ENCODE measurements around the gene GRID1. TPM values are rescaled to one million over a fixed set of nuclear protein-coding genes. Genes with fewer than 3 reads are reported as not detected.

GRID1 gene
- total RNA-seq, 1 donor from 2014 or later = 0.75 TPM

DNA sequence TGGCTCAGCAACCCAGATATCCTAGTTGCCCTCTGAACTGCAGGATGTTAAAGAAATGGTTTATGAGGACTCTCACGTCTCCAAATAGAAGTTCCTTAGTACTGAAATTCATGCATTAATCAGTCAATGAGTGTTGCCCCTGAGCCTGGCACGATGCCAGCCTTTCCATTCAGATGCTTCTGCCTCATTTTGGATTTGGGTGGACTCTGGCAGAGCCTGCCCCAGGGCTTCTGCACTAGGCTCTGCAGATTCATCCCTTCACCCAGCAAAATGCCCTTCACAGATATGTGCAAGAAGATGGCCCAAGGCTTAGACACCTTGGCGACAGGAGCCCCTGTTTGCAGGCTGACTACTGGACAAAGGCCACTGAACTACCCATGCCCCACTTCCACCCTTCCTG, 747.8 kb downstream of the GRID1 start:
- Mint-ChIP-seq H3K27ac (ENCODE audit: unreplicated experiment) (no peak overlapping the region), H3K36me3 (ENCODE audit: low read depth, unreplicated experiment) (peaks cover 2% of the 10 kb centered on the region), H3K27me3 (ENCODE audit: low read depth, unreplicated experiment) (peaks cover 8% of the 10 kb centered on the region), H3K9me3 (ENCODE audit: unreplicated experiment) (peaks cover 5% of the 10 kb centered on the region), H3K4me3 (ENCODE audit: unreplicated experiment) (no peak overlapping the region), H3K4me1 (ENCODE audit: low read depth, unreplicated experiment) (no peaks in the 10 kb centered on the region)
- Histone ChIP-seq H3K36me3 (ENCODE audit: insufficient read depth, low read length) (no peaks in the 10 kb centered on the region), H3K4me1 (ENCODE audit: insufficient read depth, low read length) (no peaks in the 10 kb centered on the region), H4K20me1 (ENCODE audit: insufficient read depth, low read length) (no peaks in the 10 kb centered on the region), H3K9ac (ENCODE audit: low read length) (no peak overlapping the region), H2AFZ (ENCODE audit: low read depth, low read length) (no peak overlapping the region), H3K79me2 (ENCODE audit: insufficient read depth, low read length) (no peaks in the 10 kb centered on the region), H3K4me3 (ENCODE audit: insufficient read depth, low read depth, low read length) (no peak overlapping the region), H3K27ac (ENCODE audit: low read depth, low read length) (no peak overlapping the region), H3K4me2 (ENCODE audit: low read length) (no peak overlapping the region), H3K27me3 (ENCODE audit: insufficient read depth, low read length) (no peaks in the 10 kb centered on the region), H3K9me3 (ENCODE audit: insufficient read depth, low read depth, low read length) (peaks cover 3% of the 10 kb centered on the region)
- FAIRE-seq = no peak
- no peak for TF ChIP-seq EZH2 (IDR thresholded peaks at IDR 0.05; ENCODE audit: insufficient read depth, low read length)
- TF ChIP-seq, protein P1, sequence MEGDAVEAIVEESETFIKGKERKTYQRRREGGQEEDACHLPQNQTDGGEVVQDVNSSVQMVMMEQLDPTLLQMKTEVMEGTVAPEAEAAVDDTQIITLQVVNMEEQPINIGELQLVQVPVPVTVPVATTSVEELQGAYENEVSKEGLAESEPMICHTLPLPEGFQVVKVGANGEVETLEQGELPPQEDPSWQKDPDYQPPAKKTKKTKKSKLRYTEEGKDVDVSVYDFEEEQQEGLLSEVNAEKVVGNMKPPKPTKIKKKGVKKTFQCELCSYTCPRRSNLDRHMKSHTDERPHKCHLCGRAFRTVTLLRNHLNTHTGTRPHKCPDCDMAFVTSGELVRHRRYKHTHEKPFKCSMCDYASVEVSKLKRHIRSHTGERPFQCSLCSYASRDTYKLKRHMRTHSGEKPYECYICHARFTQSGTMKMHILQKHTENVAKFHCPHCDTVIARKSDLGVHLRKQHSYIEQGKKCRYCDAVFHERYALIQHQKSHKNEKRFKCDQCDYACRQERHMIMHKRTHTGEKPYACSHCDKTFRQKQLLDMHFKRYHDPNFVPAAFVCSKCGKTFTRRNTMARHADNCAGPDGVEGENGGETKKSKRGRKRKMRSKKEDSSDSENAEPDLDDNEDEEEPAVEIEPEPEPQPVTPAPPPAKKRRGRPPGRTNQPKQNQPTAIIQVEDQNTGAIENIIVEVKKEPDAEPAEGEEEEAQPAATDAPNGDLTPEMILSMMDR (IDR thresholded peaks at IDR 0.05; ENCODE audit: insufficient read depth, low read depth, low read length) = no peak
- no peak for DNase-seq (ENCODE audit: low read depth)

DNA sequence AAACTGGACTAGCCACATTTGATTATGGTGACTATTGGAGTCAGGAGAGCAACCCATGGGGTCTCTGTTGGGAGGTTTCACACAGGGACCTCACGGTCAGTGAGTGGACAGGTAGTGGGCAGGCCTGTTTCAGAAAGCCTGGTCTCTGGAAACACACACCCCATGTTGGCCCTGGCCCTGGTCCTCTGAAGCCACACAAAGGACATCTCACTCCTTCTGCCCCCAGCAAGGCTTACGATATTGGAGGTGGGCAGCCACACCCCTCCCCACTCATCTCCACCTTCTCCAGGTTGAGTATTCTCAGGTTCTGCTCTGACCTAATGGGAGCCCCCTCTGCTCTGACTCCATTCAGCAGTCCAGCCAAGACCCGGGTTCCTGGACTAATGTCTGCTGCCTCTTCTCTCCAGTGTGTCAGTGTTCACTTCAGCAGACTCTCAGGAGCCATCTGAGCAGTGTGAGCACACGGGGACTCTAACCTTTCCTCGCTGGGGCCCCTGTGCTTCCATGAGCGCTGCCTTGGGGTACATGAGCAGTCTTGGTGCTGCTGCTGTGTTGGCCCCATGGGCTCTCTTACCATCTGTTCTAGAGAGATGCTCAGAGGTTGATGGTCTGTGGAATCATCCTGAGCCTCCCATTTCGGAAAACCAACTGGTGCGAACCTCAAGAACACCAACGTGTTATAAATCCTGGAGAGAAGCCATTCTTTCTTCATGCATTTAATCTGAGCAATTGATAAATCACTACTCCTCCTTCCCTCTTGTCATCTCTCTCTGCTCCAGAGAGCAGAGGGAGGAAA, 748.6 kb downstream of the GRID1 start:
- Mint-ChIP-seq H3K27ac (ENCODE audit: unreplicated experiment) (no peak overlapping the region), H3K4me3 (ENCODE audit: unreplicated experiment) (no peak overlapping the region), H3K4me1 (ENCODE audit: low read depth, unreplicated experiment) (no peaks in the 10 kb centered on the region), H3K27me3 (ENCODE audit: low read depth, unreplicated experiment) (peaks cover 8% of the 10 kb centered on the region), H3K9me3 (ENCODE audit: unreplicated experiment) (peaks cover 5% of the 10 kb centered on the region), H3K36me3 (ENCODE audit: low read depth, unreplicated experiment) (peaks cover 2% of the 10 kb centered on the region)
- Histone ChIP-seq H3K9ac (ENCODE audit: low read length) (no peak overlapping the region), H3K4me3 (ENCODE audit: insufficient read depth, low read depth, low read length) (no peak overlapping the region), H3K4me1 (ENCODE audit: insufficient read depth, low read length) (no peaks in the 10 kb centered on the region), H3K4me2 (ENCODE audit: low read length) (no peak overlapping the region), H3K9me3 (ENCODE audit: insufficient read depth, low read depth, low read length) (peaks cover 3% of the 10 kb centered on the region), H2AFZ (ENCODE audit: low read depth, low read length) (no peak overlapping the region), H3K79me2 (ENCODE audit: insufficient read depth, low read length) (no peaks in the 10 kb centered on the region), H3K27me3 (ENCODE audit: insufficient read depth, low read length) (no peaks in the 10 kb centered on the region), H3K36me3 (ENCODE audit: insufficient read depth, low read length) (no peaks in the 10 kb centered on the region), H4K20me1 (ENCODE audit: insufficient read depth, low read length) (no peaks in the 10 kb centered on the region), H3K27ac (ENCODE audit: low read depth, low read length) (no peak overlapping the region)
- DNase-seq (ENCODE audit: low read depth) = no peak
- no peak for TF ChIP-seq EZH2 (IDR thresholded peaks at IDR 0.05; ENCODE audit: insufficient read depth, low read length)
- TF ChIP-seq, protein P1 (IDR thresholded peaks at IDR 0.05; ENCODE audit: insufficient read depth, low read depth, low read length) = no peak
- no peak for FAIRE-seq

DNA sequence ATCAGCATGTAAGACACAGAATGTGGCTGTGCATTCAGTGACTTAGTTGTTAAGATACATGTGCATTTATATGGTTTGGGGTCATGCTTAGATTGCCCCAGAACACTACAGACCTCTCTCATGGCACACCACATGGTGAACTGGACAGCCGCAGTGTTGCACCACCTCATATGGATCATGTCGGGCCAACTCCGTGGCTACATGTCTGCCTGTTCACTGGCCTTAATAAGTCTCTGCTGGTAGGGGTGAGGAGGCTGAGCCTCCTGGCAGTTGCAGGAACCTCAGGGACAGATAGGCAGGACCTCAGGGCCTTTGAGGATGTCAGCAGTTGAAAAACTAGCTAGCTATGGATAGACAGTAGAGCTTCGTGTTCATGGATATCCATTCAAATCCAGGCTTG, 751.0 kb downstream of the GRID1 start:
- FAIRE-seq (no peak), DNase-seq (ENCODE audit: low read depth) (no peak)
- Mint-ChIP-seq H3K36me3 (ENCODE audit: low read depth, unreplicated experiment) (no peaks in the 10 kb centered on the region), H3K4me3 (ENCODE audit: unreplicated experiment) (no peak overlapping the region), H3K9me3 (ENCODE audit: unreplicated experiment) (peaks cover 5% of the 10 kb centered on the region), H3K27ac (ENCODE audit: unreplicated experiment) (no peak overlapping the region), H3K4me1 (ENCODE audit: low read depth, unreplicated experiment) (peaks cover 6% of the 10 kb centered on the region), H3K27me3 (ENCODE audit: low read depth, unreplicated experiment) (peaks cover 8% of the 10 kb centered on the region)
- Histone ChIP-seq H3K4me3 (ENCODE audit: insufficient read depth, low read depth, low read length) (no peak overlapping the region), H3K27me3 (ENCODE audit: insufficient read depth, low read length) (no peaks in the 10 kb centered on the region), H3K36me3 (ENCODE audit: insufficient read depth, low read length) (no peaks in the 10 kb centered on the region), H3K9ac (ENCODE audit: low read length) (no peak overlapping the region), H3K4me2 (ENCODE audit: low read length) (no peak overlapping the region), H4K20me1 (ENCODE audit: insufficient read depth, low read length) (no peaks in the 10 kb centered on the region), H3K9me3 (ENCODE audit: insufficient read depth, low read depth, low read length) (peaks cover 3% of the 10 kb centered on the region), H3K4me1 (ENCODE audit: insufficient read depth, low read length) (no peaks in the 10 kb centered on the region), H3K27ac (ENCODE audit: low read depth, low read length) (no peak overlapping the region), H3K79me2 (ENCODE audit: insufficient read depth, low read length) (no peaks in the 10 kb centered on the region), H2AFZ (ENCODE audit: low read depth, low read length) (no peak overlapping the region)
- no peak for TF ChIP-seq EZH2 (IDR thresholded peaks at IDR 0.05; ENCODE audit: insufficient read depth, low read length)
- TF ChIP-seq, protein P1 (IDR thresholded peaks at IDR 0.05; ENCODE audit: insufficient read depth, low read depth, low read length) = no peak
